Fibroblast of the aortic adventitia (primary cell): ENCODE data around the gene GNRH2. TPM values are rescaled to one million over a fixed set of nuclear protein-coding genes. Genes with fewer than 3 reads are reported as not detected.

Experiments
- DNase-seq: peaks from one replicate; pipeline ENCODE4 v3.0.0-alpha.2; 2010; ENCODE audit warnings: low read depth
- H3K4me3 ChIP-seq: 2 replicates; pipeline ENCODE4 v1.5.1; 2011; ENCODE audit warnings: low read depth, mild to moderate bottlenecking, control low read depth, low read length, moderate library complexity
- total RNA-seq: library from RNA; depleted of rRNA; stranded (reverse); fragments of >200 nt; gene quantifications from 2 replicates; pipeline ENCODE4 v1.2.3, GENCODE V29; 2012; ENCODE audit warnings: low replicate concordance
- TF ChIP-seq, protein P1 (sequence below): IDR thresholded peaks from 2 replicates; pipeline ENCODE4 v1.5.1; 2011; ENCODE audit warnings: mild to moderate bottlenecking, low read length, control low read depth, inconsistent platforms; ENCODE audit not compliant: insufficient read depth

The GNRH2 gene
- total RNA-seq, 1 donor, result not detected

DNA sequence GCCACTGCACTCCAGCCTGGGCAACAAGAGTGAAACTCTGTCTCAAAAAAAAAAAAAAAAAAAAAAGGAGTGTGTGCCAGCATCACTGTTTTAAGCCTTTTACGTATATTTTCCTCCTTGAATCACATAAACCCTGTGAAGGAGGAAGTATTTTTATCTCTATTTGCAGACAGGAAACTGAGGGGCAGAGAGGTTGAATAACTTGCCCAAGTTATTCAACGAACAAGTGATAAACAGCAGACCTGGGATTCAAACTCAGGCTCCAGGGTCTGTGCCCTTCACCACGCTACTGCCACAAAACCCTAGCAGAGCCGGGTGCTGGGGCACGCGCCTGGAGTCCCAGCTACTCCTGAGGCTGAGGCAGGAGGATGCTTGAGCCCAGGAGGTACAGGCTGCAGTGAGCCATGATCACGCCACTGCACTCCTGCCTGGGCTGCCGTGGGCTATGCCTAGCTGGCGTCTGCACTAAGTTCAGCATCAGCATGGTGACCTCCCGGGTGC lies 50.5 kb downstream of the GNRH2 start:
- no peak for DNase-seq
- TF ChIP-seq, protein P1, sequence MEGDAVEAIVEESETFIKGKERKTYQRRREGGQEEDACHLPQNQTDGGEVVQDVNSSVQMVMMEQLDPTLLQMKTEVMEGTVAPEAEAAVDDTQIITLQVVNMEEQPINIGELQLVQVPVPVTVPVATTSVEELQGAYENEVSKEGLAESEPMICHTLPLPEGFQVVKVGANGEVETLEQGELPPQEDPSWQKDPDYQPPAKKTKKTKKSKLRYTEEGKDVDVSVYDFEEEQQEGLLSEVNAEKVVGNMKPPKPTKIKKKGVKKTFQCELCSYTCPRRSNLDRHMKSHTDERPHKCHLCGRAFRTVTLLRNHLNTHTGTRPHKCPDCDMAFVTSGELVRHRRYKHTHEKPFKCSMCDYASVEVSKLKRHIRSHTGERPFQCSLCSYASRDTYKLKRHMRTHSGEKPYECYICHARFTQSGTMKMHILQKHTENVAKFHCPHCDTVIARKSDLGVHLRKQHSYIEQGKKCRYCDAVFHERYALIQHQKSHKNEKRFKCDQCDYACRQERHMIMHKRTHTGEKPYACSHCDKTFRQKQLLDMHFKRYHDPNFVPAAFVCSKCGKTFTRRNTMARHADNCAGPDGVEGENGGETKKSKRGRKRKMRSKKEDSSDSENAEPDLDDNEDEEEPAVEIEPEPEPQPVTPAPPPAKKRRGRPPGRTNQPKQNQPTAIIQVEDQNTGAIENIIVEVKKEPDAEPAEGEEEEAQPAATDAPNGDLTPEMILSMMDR, result no peak
- H3K4me3 ChIP-seq, result no peak overlapping the region

GRCh38 chr20:3094848-3095629 lies 51.6 kb downstream of the GNRH2 start:
- DNase-seq, result no peak
- TF ChIP-seq, protein P1, result no peak
- no peak overlapping the region for H3K4me3 ChIP-seq

Other genes starting within 250 kb of the GNRH2 start
- gene CPXM1, start 243.0 kb upstream of the GNRH2 start, total RNA-seq, result 3.8 and 48.5 TPM in 2 replicates
- gene C20orf141, start 228.6 kb upstream of the GNRH2 start, total RNA-seq, result not detected in 2 replicates
- 0.09 TPM in 1 of 2 replicates, not detected in the other for gene TMEM239, start 227.3 kb upstream of the GNRH2 start, total RNA-seq
- 21.1 and 31.0 TPM in 2 replicates for gene PCED1A, start 203.0 kb upstream of the GNRH2 start, total RNA-seq
- 31.6 and 32.0 TPM in 2 replicates for gene VPS16, start 202.9 kb upstream of the GNRH2 start, total RNA-seq
- gene PTPRA, start 170.1 kb upstream of the GNRH2 start, total RNA-seq, result 10.5 and 75.1 TPM in 2 replicates
- 19.1 and 52.3 TPM in 2 replicates for gene MRPS26, start 2.4 kb downstream of the GNRH2 start, total RNA-seq
- gene OXT, start 28.0 kb downstream of the GNRH2 start, total RNA-seq, result not detected in 2 replicates
- gene AVP, start 41.1 kb downstream of the GNRH2 start, total RNA-seq, result not detected in 2 replicates
- 6.5 and 11.8 TPM in 2 replicates for gene FASTKD5, start 116.2 kb downstream of the GNRH2 start, total RNA-seq
- 0.82 and 4.4 TPM in 2 replicates for gene UBOX5, start 116.2 kb downstream of the GNRH2 start, total RNA-seq
- gene LZTS3, start 129.9 kb downstream of the GNRH2 start, total RNA-seq, result 3.6 and 11.6 TPM in 2 replicates
- 24.9 and 64.0 TPM in 2 replicates for gene DDRGK1, start 161.1 kb downstream of the GNRH2 start, total RNA-seq
- gene ITPA, start 165.9 kb downstream of the GNRH2 start, total RNA-seq, result 26.2 and 36.2 TPM in 2 replicates
- gene SLC4A11, start 195.6 kb downstream of the GNRH2 start, total RNA-seq, result 0.49 and 0.63 TPM in 2 replicates